IMR-90 (cell line): ENCODE measurements around the gene AUTS2. TPM values are rescaled to one million over a fixed set of nuclear protein-coding genes. Genes with fewer than 3 reads are reported as not detected.

Source experiments
- ATAC-seq: fragments of 200-7000 bp; cut with Tn5 transposase; 2 replicates; pipeline ENCODE4 v1.9.1; 2020; ENCODE audit warnings: low read depth, mild to moderate bottlenecking, moderate library complexity
- BruUV-seq: library from RNA; stranded (reverse); fragments of 400-500 nt; replicated peaks from 2 replicates; lab custom pipeline; 2021; lab: Mats Ljungman, UMichigan
- CTCF ChIA-PET: fragments of 300-600 bp; formaldehyde crosslinking; extraction: SDS; loops from one replicate; lab custom pipeline; 2021; ENCODE audit warnings: antibody characterized with exemption; lab: Yijun Ruan, JAX
- POLR2A ChIA-PET: fragments of 300-600 bp; sonication (Branson Sonifier 250); formaldehyde crosslinking; loops from one replicate; lab custom pipeline; 2022; ENCODE audit warnings: antibody characterized with exemption; ENCODE audit not compliant: unreplicated experiment; lab: Charles Lee
- DNase-seq: peaks from one replicate; pipeline ENCODE4 v3.0.0; 2013
- H2AFZ ChIP-seq: replicated peaks from 2 replicates; pipeline ENCODE3; 2013; ENCODE audit warnings: low read length, mild to moderate bottlenecking; ENCODE audit not compliant: poor library complexity
- H2AK5ac ChIP-seq: 2 replicates; pipeline ENCODE4 v1.6.1; 2013; ENCODE audit warnings: low read depth, low read length, inconsistent platforms
- H2AK9ac ChIP-seq: replicated peaks from 2 replicates; pipeline ENCODE3; 2013; ENCODE audit warnings: mild to moderate bottlenecking, low read depth, low read length, moderate library complexity; ENCODE audit not compliant: poor library complexity
- H2BK120ac ChIP-seq: 2 replicates; pipeline ENCODE4 v1.6.1; 2013; ENCODE audit warnings: low read depth, low read length, inconsistent platforms
- H2BK15ac ChIP-seq: 3 replicates; pipeline ENCODE4 v1.6.1; 2013; ENCODE audit warnings: low read depth, low read length, inconsistent platforms
- H2BK20ac ChIP-seq: 2 replicates; pipeline ENCODE4 v1.6.1; 2013; ENCODE audit warnings: low read depth, mild to moderate bottlenecking, inconsistent platforms, low read length, moderate library complexity
- H2BK5ac ChIP-seq: 2 replicates; pipeline ENCODE4 v1.6.1; 2013; ENCODE audit warnings: mild to moderate bottlenecking, low read depth, low read length, inconsistent platforms; ENCODE audit not compliant: poor library complexity, severe bottlenecking
- H3K14ac ChIP-seq: replicated peaks from 2 replicates; pipeline ENCODE4 v1.6.1; 2013; ENCODE audit warnings: low read depth, low read length, inconsistent platforms
- H3K18ac ChIP-seq: 2 replicates; pipeline ENCODE4 v1.6.1; 2013; ENCODE audit warnings: low read depth, low read length, control low read depth
- H3K23ac ChIP-seq: 2 replicates; pipeline ENCODE4 v1.6.1; 2013; ENCODE audit warnings: low read depth, low read length, inconsistent platforms
- H3K27ac ChIP-seq: 2 replicates; pipeline ENCODE4 v1.5.1; 2013; ENCODE audit warnings: mild to moderate bottlenecking, control low read depth, low read length; ENCODE audit not compliant: insufficient read depth
- H3K27me3 ChIP-seq: 2 replicates; pipeline ENCODE4 v1.6.1; 2013; ENCODE audit warnings: low read length; ENCODE audit not compliant: control insufficient read depth, insufficient read depth
- H3K36me3 ChIP-seq: 2 replicates; pipeline ENCODE4 v1.6.1; 2013; ENCODE audit warnings: low read length, mixed read lengths; ENCODE audit not compliant: control insufficient read depth, insufficient read depth
- H3K4ac ChIP-seq: 2 replicates; pipeline ENCODE4 v1.6.1; 2013; ENCODE audit warnings: low read depth, low read length, inconsistent platforms
- H3K4me1 ChIP-seq: 2 replicates; pipeline ENCODE4 v1.6.1; 2013; ENCODE audit warnings: low read length, mixed read lengths; ENCODE audit not compliant: control insufficient read depth, insufficient read depth
- H3K4me2 ChIP-seq: 2 replicates; pipeline ENCODE4 v1.6.1; 2013; ENCODE audit warnings: low read depth, mild to moderate bottlenecking, control low read depth, low read length, moderate library complexity
- H3K4me3 ChIP-seq: 2 replicates; pipeline ENCODE4 v1.5.1; 2013; ENCODE audit warnings: low read depth, mild to moderate bottlenecking, control low read depth, low read length, moderate library complexity; ENCODE audit not compliant: insufficient read depth
- H3K56ac ChIP-seq: 2 replicates; pipeline ENCODE4 v1.6.1; 2013; ENCODE audit warnings: low read length, inconsistent platforms; ENCODE audit not compliant: insufficient read depth; ENCODE audit errors: extremely low read depth
- H3K79me1 ChIP-seq, 2 experiments: 2 replicates each; pipeline ENCODE4 v1.6.1; 2013; ENCODE audit warnings: low read length in 2 of 2, inconsistent platforms in 1 of 2, low read depth in 1 of 2
- H3K9ac ChIP-seq: 2 replicates; pipeline ENCODE4 v1.6.1; 2013; ENCODE audit warnings: low read depth, low read length, control low read depth
- H3K9me1 ChIP-seq: 2 replicates; pipeline ENCODE4 v1.6.1; 2013; ENCODE audit warnings: low read length, inconsistent platforms; ENCODE audit not compliant: insufficient read depth
- H3K9me3 ChIP-seq: 2 replicates; pipeline ENCODE4 v1.6.1; 2013; ENCODE audit warnings: low read length; ENCODE audit not compliant: control insufficient read depth, insufficient read depth
- H4K20me1 ChIP-seq: 2 replicates; pipeline ENCODE4 v1.6.1; 2013; ENCODE audit warnings: low read length, inconsistent platforms; ENCODE audit not compliant: insufficient read depth
- H4K5ac ChIP-seq: 2 replicates; pipeline ENCODE4 v1.6.1; 2013; ENCODE audit warnings: mild to moderate bottlenecking, low read depth, low read length, control low read depth
- H4K8ac ChIP-seq, 2 experiments: 2 replicates each; pipeline ENCODE4 v1.6.1; 2013; ENCODE audit warnings: low read depth in 2 of 2, low read length in 2 of 2, control low read depth in 1 of 2, inconsistent platforms in 1 of 2
- H4K91ac ChIP-seq: 2 replicates; pipeline ENCODE4 v1.6.1; 2013; ENCODE audit warnings: low read depth, low read length, inconsistent platforms; ENCODE audit not compliant: insufficient read depth
- BHLHE40 ChIP-seq: fragments of 150-350 bp; IDR thresholded peaks from 2 replicates; pipeline ENCODE4 v1.6.1; 2016; ENCODE audit warnings: mild to moderate bottlenecking, low read depth, low read length
- CEBPB ChIP-seq: IDR thresholded peaks from 2 replicates; pipeline ENCODE4 v1.6.1; 2012; ENCODE audit warnings: low read depth, low read length, improper control_type of control experiment
- CTCF ChIP-seq: conservative IDR thresholded peaks from 2 replicates; pipeline ENCODE4 v1.5.1; 2012; ENCODE audit warnings: mild to moderate bottlenecking, low read depth, low read length, improper control_type of control experiment
- ELK1 ChIP-seq: fragments of 150-350 bp; IDR thresholded peaks from 2 replicates; pipeline ENCODE4 v1.6.1; 2016; ENCODE audit warnings: low read depth, mild to moderate bottlenecking, low read length, moderate library complexity, borderline replicate concordance
- FOS ChIP-seq: fragments of 150-350 bp; IDR thresholded peaks from 2 replicates; pipeline ENCODE4 v1.6.1; 2016; ENCODE audit warnings: low read depth, low read length
- NFE2L2 ChIP-seq: fragments of 150-350 bp; IDR thresholded peaks from 2 replicates; pipeline ENCODE4 v1.6.1; 2016; ENCODE audit warnings: low read depth, mild to moderate bottlenecking, low read length
- RCOR1 ChIP-seq: IDR thresholded peaks from 2 replicates; pipeline ENCODE4 v1.6.1; 2012; ENCODE audit warnings: mild to moderate bottlenecking, low read length, improper control_type of control experiment; ENCODE audit not compliant: insufficient replicate concordance
- RFX5 ChIP-seq: IDR thresholded peaks from 2 replicates; pipeline ENCODE4 v1.8.0; 2012; ENCODE audit warnings: low read depth, mild to moderate bottlenecking, low read length, moderate library complexity
- SMC3 ChIP-seq: fragments of 150-350 bp; IDR thresholded peaks from 2 replicates; pipeline ENCODE4 v1.6.1; 2016; ENCODE audit warnings: low read depth, mild to moderate bottlenecking, antibody characterized with exemption, low read length, moderate library complexity
- WGBS, 2 experiments: methylation state at CpG; one replicate each; pipeline versions ENCODE4 v1.1.5 to v1.1.7; 2013; ENCODE audit warnings: missing lambda C conversion rate in 2 of 2; ENCODE audit not compliant: insufficient read length in 1 of 2; ENCODE audit errors: extremely low coverage in 2 of 2; 5-methylcytosine and 5-hydroxymethylcytosine counted together
- dilution Hi-C: fragments of 300-500 bp; cut with HindIII; formaldehyde crosslinking; loops from one replicate; pipeline ENCODE4 v1.14.3; 2018; ENCODE audit warnings: low sequenced_read_pairs; ENCODE audit not compliant: unreplicated experiment
- in situ Hi-C: fragments of 300-500 bp; cut with MboI; formaldehyde crosslinking; loops from 3 replicates; pipeline ENCODE4 v1.14.3; 2019; ENCODE audit warnings: low sequenced_read_pairs, inconsistent platforms, mixed read lengths
- intact Hi-C: fragments of 100-400 bp; cut with micrococcal nuclease; formaldehyde crosslinking; loops from 2 replicates; pipeline ENCODE4 v1.10.0; 2022
- polyA plus RNA-seq, 3 experiments: library from polyadenylated mRNA; depleted of rRNA; stranded (reverse); fragments of >200 nt; gene quantifications; 2 replicates each; pipeline ENCODE4 v1.2.3, GENCODE V29; 2012; ENCODE audit warnings: low replicate concordance in 1 of 3
- total RNA-seq: library from RNA; depleted of rRNA; stranded (reverse); fragments of >200 nt; gene quantifications from 2 replicates; pipeline ENCODE4 v1.2.3, GENCODE V29; 2012

The AUTS2 gene
- total and polyA plus RNA-seq, 2 of the 4 experiments (the other 2 are of a cell fraction) = 0.90 to 3.0 TPM

- ATAC-seq = no peak
- BruUV-seq = no TSS peak
- no peak overlapping the region for H2BK15ac ChIP-seq
- POLR2A ChIA-PET = no interaction called here
- WGBS, 2 experiments = no CpG with 5 or more reads among the region's 3 CpGs
- no peak overlapping the region for H3K4me3 ChIP-seq
- no peak overlapping the region for H3K9ac ChIP-seq
- H3K27ac ChIP-seq = no peak overlapping the region
- H4K20me1 ChIP-seq = no peaks in the 10 kb centered on the region
- H3K14ac ChIP-seq = no peak overlapping the region
- no peaks in the 10 kb centered on the region for H3K9me1 ChIP-seq
- no peak overlapping the region for H2BK20ac ChIP-seq
- no peak overlapping the region for H2AFZ ChIP-seq
- no peak overlapping the region for H4K91ac ChIP-seq
- H2AK5ac ChIP-seq = no peak overlapping the region
- H2BK120ac ChIP-seq = no peak overlapping the region
- DNase-seq = no peak
- no peak overlapping the region for H3K56ac ChIP-seq
- no peak overlapping the region for H2AK9ac ChIP-seq
- H3K4ac ChIP-seq = no peak overlapping the region
- H4K5ac ChIP-seq = no peak overlapping the region
- H3K18ac ChIP-seq = no peak overlapping the region
- H2BK5ac ChIP-seq = no peak overlapping the region
- intact Hi-C loops (no loop called here), dilution Hi-C loops (no loop called here), in situ Hi-C loops (no loop called here)
- no peaks in the 10 kb centered on the region for H3K27me3 ChIP-seq
- H4K8ac ChIP-seq = no peak overlapping the region
- no peaks in the 10 kb centered on the region for H3K9me3 ChIP-seq
- TF ChIP-seq RCOR1 = no peak
- no peak for TF ChIP-seq SMC3
- TF ChIP-seq NFE2L2 = no peak
- no peak for TF ChIP-seq CEBPB
- no peak for TF ChIP-seq ELK1
- TF ChIP-seq RFX5 = no peak
- TF ChIP-seq CTCF = no peak
- TF ChIP-seq FOS = no peak
- TF ChIP-seq BHLHE40 = no peak
- no peaks in the 10 kb centered on the region for H3K36me3 ChIP-seq
- no peaks in the 10 kb centered on the region for H3K79me1 ChIP-seq
- CTCF ChIA-PET = no interaction called here
- H3K23ac ChIP-seq = no peak overlapping the region
- H3K4me1 ChIP-seq = no peaks in the 10 kb centered on the region
- no peak overlapping the region for H3K4me2 ChIP-seq
Measured at GRCh38 chr7:69736126-69736810, 138.0 kb downstream of the AUTS2 start.
